Caco-2 (cell line): Measurements from ENCODE around the gene CEP152. TPM values are rescaled to one million over a fixed set of nuclear protein-coding genes. Genes with fewer than 3 reads are reported as not detected.

ENCODE experiments used
- BruUV-seq: library from RNA; stranded (reverse); fragments of 400-500 nt; replicated peaks from 2 replicates; lab custom pipeline; 2021; lab: Mats Ljungman, UMichigan
- CTCF ChIA-PET: fragments of 300-600 bp; sonication (Branson Sonifier 250); formaldehyde crosslinking; loops from one replicate; lab custom pipeline; 2022; ENCODE audit warnings: antibody characterized with exemption; lab: Charles Lee
- POLR2A ChIA-PET: fragments of 300-600 bp; sonication (Branson Sonifier 250); formaldehyde crosslinking; loops from one replicate; lab custom pipeline; 2022; ENCODE audit warnings: antibody characterized with exemption; lab: Charles Lee
- DNase-seq, 2 experiments: peaks; one replicate each; pipeline versions ENCODE4 v3.0.0 to v3.0.0-alpha.2; 2020 to 2022
- H3K27me3 ChIP-seq: replicated peaks from 2 replicates; pipeline ENCODE4 v1.6.0; 2011; ENCODE audit warnings: low read length; ENCODE audit not compliant: control insufficient read depth, insufficient read depth
- H3K36me3 ChIP-seq: 2 replicates; pipeline ENCODE4 v1.5.1; 2011; ENCODE audit warnings: low read length; ENCODE audit not compliant: control insufficient read depth, insufficient read depth
- H3K4me1 ChIP-seq: fragments of 250-450 bp; sonication (Bioruptor Pico); 2 replicates; pipeline ENCODE4 v1.5.1; 2020; ENCODE audit warnings: mild to moderate bottlenecking
- H3K4me3 ChIP-seq: 2 replicates; pipeline ENCODE4 v1.5.1; 2011; ENCODE audit warnings: low read depth, mild to moderate bottlenecking, control low read depth, low read length
- H3K9me3 ChIP-seq: fragments of 250-450 bp; sonication (Bioruptor Pico); 2 replicates; pipeline ENCODE4 v1.5.1; 2020; ENCODE audit warnings: mild to moderate bottlenecking, moderate library complexity
- H3K27ac Mint-ChIP-seq: one replicate; pipeline ENCODE4 v1.8.0; 2022; ENCODE audit warnings: mixed read lengths; ENCODE audit not compliant: unreplicated experiment
- H3K27me3 Mint-ChIP-seq: one replicate; pipeline ENCODE4 v1.8.0; 2022; ENCODE audit warnings: mixed read lengths; ENCODE audit not compliant: insufficient read depth, unreplicated experiment
- H3K36me3 Mint-ChIP-seq: one replicate; pipeline ENCODE4 v1.8.0; 2022; ENCODE audit warnings: mild to moderate bottlenecking, mixed read lengths; ENCODE audit not compliant: insufficient read depth, unreplicated experiment
- H3K4me1 Mint-ChIP-seq: one replicate; pipeline ENCODE4 v1.8.0; 2022; ENCODE audit warnings: low read depth, mixed read lengths; ENCODE audit not compliant: unreplicated experiment
- H3K4me3 Mint-ChIP-seq: one replicate; pipeline ENCODE4 v1.8.0; 2022; ENCODE audit warnings: mild to moderate bottlenecking, moderate library complexity, mixed read lengths; ENCODE audit not compliant: unreplicated experiment
- H3K9me3 Mint-ChIP-seq: one replicate; pipeline ENCODE4 v1.8.0; 2022; ENCODE audit warnings: mixed read lengths; ENCODE audit not compliant: unreplicated experiment
- CTCF ChIP-seq, 2 experiments: fragments of 200-600 bp in 1 of 2; IDR thresholded peaks; 1 replicate in 1 of 2; 2 replicates in 1 of 2; pipeline versions ENCODE4 v1.5.1 to v1.8.0; 2011 to 2022; ENCODE audit warnings: antibody characterized with exemption in 1 of 2, control low read depth in 1 of 2, inconsistent platforms in 1 of 2, low read depth in 1 of 2, low read length in 1 of 2, mild to moderate bottlenecking in 1 of 2, moderate library complexity in 1 of 2; ENCODE audit not compliant: insufficient read depth in 1 of 2, severe bottlenecking in 1 of 2, unreplicated experiment in 1 of 2
- intact Hi-C: fragments of 100-400 bp; cut with micrococcal nuclease; formaldehyde crosslinking; loops from one replicate; pipeline ENCODE4 v1.10.0; 2022; ENCODE audit not compliant: unreplicated experiment
- total RNA-seq: library from RNA; stranded (reverse); gene quantifications from 2 replicates; pipeline ENCODE4 v1.2.3, GENCODE V29; 2022

The CEP152 gene
- total RNA-seq, 1 experiment from 2014 or later, result 14.2 TPM

- H3K36me3 ChIP-seq, result no peaks in the 10 kb centered on the region
- Mint-ChIP-seq H3K4me1 (no peaks in the 10 kb centered on the region), H3K9me3 (no peaks in the 10 kb centered on the region), H3K27me3 (no peaks in the 10 kb centered on the region), H3K27ac (no peak overlapping the region), H3K4me3 (no peak overlapping the region), H3K36me3 (peaks cover 11% of the 10 kb centered on the region)
- ChIA-PET CTCF (no interaction called here), POLR2A (no interaction called here)
- H3K9me3 ChIP-seq, result no peaks in the 10 kb centered on the region
- DNase-seq, result no peak
- no peaks in the 10 kb centered on the region for H3K4me1 ChIP-seq
- intact Hi-C loops, result no loop called here
- H3K27me3 ChIP-seq, result no peaks in the 10 kb centered on the region
- no TSS peak for BruUV-seq
- TF ChIP-seq CTCF (IDR thresholded peaks at IDR 0.05; ENCODE audit: insufficient read depth in 1 of 2, low read depth in 1 of 2, low read length in 1 of 2, severe bottlenecking in 1 of 2, unreplicated experiment in 1 of 2), result no peak
- H3K4me3 ChIP-seq, result no peak overlapping the region
Observed at GRCh38 chr15:48774484-48774883, 36.4 kb downstream of the CEP152 start.

GRCh38 chr15:48766196-48766595 lies 44.7 kb downstream of the CEP152 start:
- Mint-ChIP-seq H3K4me1 (no peaks in the 10 kb centered on the region), H3K4me3 (no peak overlapping the region), H3K27ac (no peak overlapping the region), H3K27me3 (no peaks in the 10 kb centered on the region), H3K36me3 (peaks cover 14% of the 10 kb centered on the region), H3K9me3 (no peaks in the 10 kb centered on the region)
- Histone ChIP-seq H3K27me3 (no peaks in the 10 kb centered on the region), H3K36me3 (no peaks in the 10 kb centered on the region; the same call in 1 of the 2 replicates), H3K4me1 (peaks cover 13% of the 10 kb centered on the region), H3K4me3 (no peak overlapping the region), H3K9me3 (no peaks in the 10 kb centered on the region)
- ChIA-PET POLR2A (no interaction called here), CTCF (no interaction called here)
- no peak for TF ChIP-seq CTCF (IDR thresholded peaks at IDR 0.05; ENCODE audit: insufficient read depth in 1 of 2, low read depth in 1 of 2, low read length in 1 of 2, severe bottlenecking in 1 of 2, unreplicated experiment in 1 of 2)
- intact Hi-C loops, result no loop called here
- no peak for DNase-seq
- BruUV-seq, result no TSS peak

- no peak for DNase-seq
- POLR2A ChIA-PET, result no interaction called here
- BruUV-seq, result no TSS peak
- no peak for TF ChIP-seq CTCF (IDR thresholded peaks at IDR 0.05; ENCODE audit: insufficient read depth in 1 of 2, low read depth in 1 of 2, low read length in 1 of 2, severe bottlenecking in 1 of 2, unreplicated experiment in 1 of 2)
- no peaks in the 10 kb centered on the region for H3K9me3 Mint-ChIP-seq
- H3K4me1 Mint-ChIP-seq, result peaks cover 8% of the 10 kb centered on the region
- no peak overlapping the region for H3K4me3 ChIP-seq
- CTCF ChIA-PET, result no interaction called here
- H3K27me3 Mint-ChIP-seq, result no peaks in the 10 kb centered on the region
- H3K27me3 ChIP-seq, result no peaks in the 10 kb centered on the region
- no peak overlapping the region for H3K27ac Mint-ChIP-seq
- peaks cover 14% of the 10 kb centered on the region for H3K36me3 Mint-ChIP-seq
- no peaks in the 10 kb centered on the region; the same call in 1 of the 2 replicates for H3K36me3 ChIP-seq
- no peak overlapping the region for H3K4me3 Mint-ChIP-seq
- H3K9me3 ChIP-seq, result no peaks in the 10 kb centered on the region
- peaks cover 24% of the 10 kb centered on the region for H3K4me1 ChIP-seq
- intact Hi-C loops, result no loop called here
Observed at GRCh38 chr15:48765022-48765421, 45.8 kb downstream of the CEP152 start.
